Measurements from ENCODE around the gene MOCS3. TPM values are rescaled to one million over a fixed set of nuclear protein-coding genes. Genes with fewer than 3 reads are reported as not detected.
A peak's percentile ranks its signal among the peaks of the same experiment; 100 is the strongest.

MOCS3 gene
- total RNA-seq, 2 donors from 2014 or later, result 2.9 to 3.0 TPM

GRCh38 chr20:50980851-50981713 is 22.5 kb downstream of the MOCS3 start:
- Histone ChIP-seq H3K4me1 (no peaks in the 10 kb centered on the region), H3K36me3 (replicated peaks in 1 of 2; ENCODE audit: insufficient read depth in 1 of 2, low read depth in 2 of 2) (no peaks in the 10 kb centered on the region), H3K9me3 (no peaks in the 10 kb centered on the region), H3K27me3 (no peaks in the 10 kb centered on the region), H3K27ac (no peak overlapping the region), H3K4me3 (no peak overlapping the region)
- intact Hi-C loops (cut with DNase I), result no loop called here
- TF ChIP-seq CTCF (IDR thresholded peaks at IDR 0.05) (peak; percentile 40 to 81 (median 57)), POLR2A (IDR thresholded peaks at IDR 0.05) (no peak)
- no peak for ATAC-seq
- WGBS, 2 donors, result 43 to 49% methylated on average over 22 to 26 of the region's 26 CpGs
- peak; percentile 41 to 54 (median 48) for DNase-seq

- Histone ChIP-seq H3K27me3 (no peaks in the 10 kb centered on the region), H3K4me1 (no peaks in the 10 kb centered on the region), H3K27ac (no peak overlapping the region), H3K4me3 (no peak overlapping the region), H3K36me3 (replicated peaks in 1 of 2; ENCODE audit: insufficient read depth in 1 of 2, low read depth in 2 of 2) (no peaks in the 10 kb centered on the region), H3K9me3 (no peaks in the 10 kb centered on the region)
- ATAC-seq, result no peak
- no peak for DNase-seq
- TF ChIP-seq POLR2A (IDR thresholded peaks at IDR 0.05) (no peak), CTCF (IDR thresholded peaks at IDR 0.05) (no peak)
- WGBS, 2 donors, result 81 to 91% methylated on average over 3 of the region's 3 CpGs
- intact Hi-C loops (cut with DNase I), result no loop called here
Measured at GRCh38 chr20:50981714-50982048, 23.1 kb downstream of the MOCS3 start.

- Histone ChIP-seq H3K27ac (no peak overlapping the region), H3K4me1 (peaks cover under 1% of the 10 kb centered on the region), H3K36me3 (replicated peaks in 1 of 2; ENCODE audit: insufficient read depth in 1 of 2, low read depth in 2 of 2) (no peaks in the 10 kb centered on the region), H3K9me3 (no peaks in the 10 kb centered on the region), H3K27me3 (no peaks in the 10 kb centered on the region), H3K4me3 (no peak overlapping the region)
- TF ChIP-seq POLR2A (IDR thresholded peaks at IDR 0.05), result no peak
- TF ChIP-seq CTCF (IDR thresholded peaks at IDR 0.05), result no peak
- ATAC-seq (no peak), DNase-seq (no peak)
- WGBS, 2 donors, result 7 to 8% methylated on average over 1 to 4 of the region's 4 CpGs
- intact Hi-C loops (cut with DNase I), result no loop called here
Measured at GRCh38 chr20:50982363-50982762, 23.7 kb downstream of the MOCS3 start.

- no peak overlapping the region for H3K4me3 ChIP-seq
- H3K27ac ChIP-seq, result no peak overlapping the region
- peaks cover 3% of the 10 kb centered on the region for H3K4me1 ChIP-seq
- 32 to 50% methylated on average over 2 of the region's 2 CpGs for WGBS, 2 donors
- no peak for DNase-seq
- ATAC-seq, result no peak
- TF ChIP-seq POLR2A (IDR thresholded peaks at IDR 0.05), result no peak
- intact Hi-C loops (cut with DNase I), result no loop called here
- no peaks in the 10 kb centered on the region for H3K36me3 ChIP-seq (replicated peaks in 1 of 2; ENCODE audit: insufficient read depth in 1 of 2, low read depth in 2 of 2)
- H3K9me3 ChIP-seq, result no peaks in the 10 kb centered on the region
- H3K27me3 ChIP-seq, result no peaks in the 10 kb centered on the region
Measured at GRCh38 chr20:50983321-50983720, 24.7 kb downstream of the MOCS3 start.

GRCh38 chr20:50987493-50988210 is 29.0 kb downstream of the MOCS3 start:
- intact Hi-C loops (cut with DNase I), result no loop called here
- peak; percentile 98 for ATAC-seq

More at GRCh38 chr20:50987493-50988210, 29.0 kb downstream of the MOCS3 start:
- no peaks in the 10 kb centered on the region for H3K27me3 ChIP-seq
- 6 to 10% methylated on average over 9 to 13 of the region's 13 CpGs for WGBS, 2 donors
- H3K36me3 ChIP-seq (replicated peaks in 1 of 2; ENCODE audit: insufficient read depth in 1 of 2, low read depth in 2 of 2), result no peaks in the 10 kb centered on the region
- no peak overlapping the region for H3K27ac ChIP-seq
- H3K4me3 ChIP-seq, result no peak overlapping the region
- peaks cover 3% of the 10 kb centered on the region for H3K4me1 ChIP-seq
- no peaks in the 10 kb centered on the region for H3K9me3 ChIP-seq
- peak; percentile 71 to 96 (median 92) for TF ChIP-seq CTCF (IDR thresholded peaks at IDR 0.05)
- no peak for TF ChIP-seq POLR2A (IDR thresholded peaks at IDR 0.05)
- peak; percentile 74 to 85 (median 80) for DNase-seq
